ENCODE measurements around the gene MKNK2. TPM values are rescaled to one million over a fixed set of nuclear protein-coding genes. Genes with fewer than 3 reads are reported as not detected.

MKNK2 gene
- total RNA-seq: 32.8 to 127 TPM (median 125 TPM) in 3 replicates
- long read RNA-seq, transcript MKNK2-202 (14 exons, 1,744 nt): major isoform, 41 of 223 reads
- long read RNA-seq, transcript MKNK2-201 (14 exons, 3,774 nt): minor isoform, 24 of 223 reads
- long read RNA-seq, partial matches to known transcripts: 7 of 223 reads
- long read RNA-seq, other reads (novel, unspliced or antisense): 149 of 223 reads

DNA sequence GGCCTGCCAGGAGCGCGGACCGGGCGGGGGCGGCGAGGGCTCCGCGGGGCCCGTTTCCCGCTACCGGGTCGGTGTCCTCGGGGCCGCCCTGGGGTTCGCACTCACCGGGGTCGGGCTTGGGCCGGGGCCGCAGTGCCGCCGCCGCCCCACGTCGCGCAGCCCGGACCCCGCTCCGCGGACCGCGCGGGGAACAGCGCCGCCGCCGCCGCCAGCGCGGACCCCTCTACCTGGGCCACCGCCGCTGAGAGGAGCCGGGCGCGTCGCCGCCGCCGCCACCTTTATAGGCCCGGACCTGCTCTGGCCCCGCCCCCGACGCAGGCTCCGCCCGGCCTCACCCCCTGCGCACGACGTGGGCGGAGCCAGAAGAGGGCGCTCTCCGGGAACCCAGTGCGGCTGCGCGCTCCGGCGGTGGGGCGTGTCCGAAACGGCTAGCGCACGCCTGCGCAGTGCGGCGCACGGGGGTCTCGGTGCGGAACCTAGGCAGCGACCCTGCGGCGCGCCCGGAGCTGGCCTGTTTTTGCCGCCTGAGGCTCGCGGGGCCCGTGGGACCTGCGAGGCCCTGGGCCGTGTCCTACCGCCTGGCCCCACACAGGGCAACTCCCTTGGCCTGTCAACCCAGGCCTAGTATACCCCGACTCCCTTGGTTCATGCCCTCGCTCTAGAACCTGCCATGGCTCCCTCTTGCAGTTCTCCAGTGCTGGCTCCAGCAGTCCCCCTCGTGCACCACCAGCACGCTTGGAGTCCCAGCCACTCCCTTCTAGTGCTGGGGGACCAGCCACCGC lies at the start of gene MKNK2:
Gene MKNK2, minus strand, starts transcription at position 254 of the 782 bp plus-strand sequence. CDS start 393 bp downstream, outside the sequence.
- Mint-ChIP-seq H3K9me3 (ENCODE audit: low read depth) (no peaks in the 10 kb centered on the region), H3K27ac (ENCODE audit: unreplicated experiment) (peak within 1 kb of the TSS; percentile 85)
- TF ChIP-seq, protein P1, sequence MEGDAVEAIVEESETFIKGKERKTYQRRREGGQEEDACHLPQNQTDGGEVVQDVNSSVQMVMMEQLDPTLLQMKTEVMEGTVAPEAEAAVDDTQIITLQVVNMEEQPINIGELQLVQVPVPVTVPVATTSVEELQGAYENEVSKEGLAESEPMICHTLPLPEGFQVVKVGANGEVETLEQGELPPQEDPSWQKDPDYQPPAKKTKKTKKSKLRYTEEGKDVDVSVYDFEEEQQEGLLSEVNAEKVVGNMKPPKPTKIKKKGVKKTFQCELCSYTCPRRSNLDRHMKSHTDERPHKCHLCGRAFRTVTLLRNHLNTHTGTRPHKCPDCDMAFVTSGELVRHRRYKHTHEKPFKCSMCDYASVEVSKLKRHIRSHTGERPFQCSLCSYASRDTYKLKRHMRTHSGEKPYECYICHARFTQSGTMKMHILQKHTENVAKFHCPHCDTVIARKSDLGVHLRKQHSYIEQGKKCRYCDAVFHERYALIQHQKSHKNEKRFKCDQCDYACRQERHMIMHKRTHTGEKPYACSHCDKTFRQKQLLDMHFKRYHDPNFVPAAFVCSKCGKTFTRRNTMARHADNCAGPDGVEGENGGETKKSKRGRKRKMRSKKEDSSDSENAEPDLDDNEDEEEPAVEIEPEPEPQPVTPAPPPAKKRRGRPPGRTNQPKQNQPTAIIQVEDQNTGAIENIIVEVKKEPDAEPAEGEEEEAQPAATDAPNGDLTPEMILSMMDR (IDR thresholded peaks at IDR 0.05): peak; percentile 79

GRCh38 chr19:2100719-2101061 lies 49.6 kb upstream of the MKNK2 start:
- Mint-ChIP-seq H3K27ac (ENCODE audit: unreplicated experiment) (no peak overlapping the region), H3K36me3 (ENCODE audit: low read depth) (peaks cover 17% of the 10 kb centered on the region), H3K27me3 (ENCODE audit: low read depth) (no peaks in the 10 kb centered on the region), H3K4me3 (ENCODE audit: unreplicated experiment) (no peak overlapping the region), H3K4me1 (ENCODE audit: low read depth) (peaks cover 13% of the 10 kb centered on the region), H3K9me3 (ENCODE audit: low read depth) (no peaks in the 10 kb centered on the region)
- TF ChIP-seq, protein P1 (IDR thresholded peaks at IDR 0.05): no peak
- no peak for DNase-seq (ENCODE audit: low spot score)

More for the DNA sequence above, at the start of gene MKNK2:
- no peaks in the 10 kb centered on the region for H3K36me3 Mint-ChIP-seq (ENCODE audit: low read depth)
- no peaks in the 10 kb centered on the region for H3K27me3 Mint-ChIP-seq (ENCODE audit: low read depth)
- peak; percentile 97 for DNase-seq (ENCODE audit: low spot score)
- peaks cover 44% of the 10 kb centered on the region for H3K4me1 Mint-ChIP-seq (ENCODE audit: low read depth)
- H3K4me3 Mint-ChIP-seq (ENCODE audit: unreplicated experiment): peak within 1 kb of the TSS; percentile 79

GRCh38 chr19:2099937-2100718 lies 49.1 kb upstream of the MKNK2 start:
- Mint-ChIP-seq H3K4me3 (ENCODE audit: unreplicated experiment) (no peak overlapping the region), H3K27me3 (ENCODE audit: low read depth) (no peaks in the 10 kb centered on the region), H3K9me3 (ENCODE audit: low read depth) (no peaks in the 10 kb centered on the region), H3K36me3 (ENCODE audit: low read depth) (peaks cover 14% of the 10 kb centered on the region), H3K4me1 (ENCODE audit: low read depth) (peaks cover 17% of the 10 kb centered on the region), H3K27ac (ENCODE audit: unreplicated experiment) (no peak overlapping the region)
- no peak for DNase-seq (ENCODE audit: low spot score)
- TF ChIP-seq, protein P1 (IDR thresholded peaks at IDR 0.05): no peak

GRCh38 chr19:2099054-2099501 lies 48.0 kb upstream of the MKNK2 start:
- no peak overlapping the region for H3K4me3 Mint-ChIP-seq (ENCODE audit: unreplicated experiment)
- no peaks in the 10 kb centered on the region for H3K27me3 Mint-ChIP-seq (ENCODE audit: low read depth)
- H3K4me1 Mint-ChIP-seq (ENCODE audit: low read depth): peaks cover 27% of the 10 kb centered on the region
- no peak overlapping the region for H3K27ac Mint-ChIP-seq (ENCODE audit: unreplicated experiment)
- no peaks in the 10 kb centered on the region for H3K9me3 Mint-ChIP-seq (ENCODE audit: low read depth)
- peaks cover 9% of the 10 kb centered on the region for H3K36me3 Mint-ChIP-seq (ENCODE audit: low read depth)
- DNase-seq (ENCODE audit: low spot score): peak; percentile 90
- TF ChIP-seq, protein P1 (IDR thresholded peaks at IDR 0.05): no peak

DNA sequence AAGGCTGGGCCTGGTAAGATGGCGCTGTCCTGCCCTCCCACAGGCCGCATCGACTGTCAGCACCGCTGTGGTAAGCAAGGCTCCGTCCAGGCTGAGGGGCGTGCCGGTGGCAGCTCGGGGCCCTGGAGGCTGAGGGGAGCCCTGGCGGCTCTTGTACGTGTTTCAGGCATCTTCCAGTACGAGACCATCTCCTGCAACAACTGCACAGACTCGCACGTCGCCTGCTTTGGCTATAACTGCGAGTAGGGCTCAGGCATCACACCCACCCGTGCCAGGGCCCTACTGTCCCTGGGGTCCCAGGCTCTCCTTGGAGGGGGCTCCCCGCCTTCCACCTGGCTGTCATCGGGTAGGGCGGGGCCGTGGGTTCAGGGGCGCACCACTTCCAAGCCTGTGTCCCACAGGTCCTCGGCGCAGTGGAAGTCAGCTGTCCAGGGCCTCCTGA lies 46.9 kb upstream of the MKNK2 start:
- Mint-ChIP-seq H3K4me3 (ENCODE audit: unreplicated experiment) (no peak overlapping the region), H3K4me1 (ENCODE audit: low read depth) (peaks cover 28% of the 10 kb centered on the region), H3K27ac (ENCODE audit: unreplicated experiment) (no peak overlapping the region), H3K27me3 (ENCODE audit: low read depth) (no peaks in the 10 kb centered on the region), H3K36me3 (ENCODE audit: low read depth) (peaks cover 6% of the 10 kb centered on the region), H3K9me3 (ENCODE audit: low read depth) (no peaks in the 10 kb centered on the region)
- DNase-seq (ENCODE audit: low spot score): peak; percentile 90
- TF ChIP-seq, protein P1 (IDR thresholded peaks at IDR 0.05): no peak

Measured in chondrocyte (in vitro differentiated cells).